K562 (cell line): ENCODE results near the gene OR9G4. TPM values are rescaled to one million over a fixed set of nuclear protein-coding genes. Genes with fewer than 3 reads are reported as not detected.

Experiments
- ERF ChIP-seq: fragments of 450-650 bp; formaldehyde crosslinking; IDR thresholded peaks from 2 replicates; pipeline ENCODE4 v1.4.0; 2020; ENCODE audit warnings: mild to moderate bottlenecking, mixed read lengths
- FOXM1 ChIP-seq, 2 experiments: fragments of 450-650 bp in 1 of 2; sonication (generic) in 1 of 2; formaldehyde crosslinking in 1 of 2; IDR thresholded peaks; 2 replicates each; pipeline versions ENCODE4 v1.6.1 to v1.9.0; 2017 to 2022; ENCODE audit warnings: low read depth in 2 of 2, mild to moderate bottlenecking in 2 of 2, missing genetic modification reagents in 1 of 2, moderate library complexity in 1 of 2
- KAT8 ChIP-seq: fragments of 450-650 bp; IDR thresholded peaks from 2 replicates; pipeline ENCODE4 v1.6.1; 2016; ENCODE audit warnings: low read depth, mild to moderate bottlenecking
- KHSRP ChIP-seq: fragments of 450-650 bp; IDR thresholded peaks from 2 replicates; pipeline ENCODE4 v1.6.1; 2017
- NFYB ChIP-seq: IDR thresholded peaks from 2 replicates; pipeline ENCODE4 v1.6.1; 2011; ENCODE audit warnings: mild to moderate bottlenecking, moderate library complexity; ENCODE audit not compliant: insufficient read length; ENCODE audit errors: extremely low read depth
- PURB ChIP-seq: sonication (generic); formaldehyde crosslinking; IDR thresholded peaks from 2 replicates; pipeline ENCODE4 v1.9.0; 2021; ENCODE audit warnings: low read depth, mild to moderate bottlenecking, missing genetic modification reagents
- RAD21 ChIP-seq, 2 experiments: fragments of 250-450 bp in 1 of 2; fragments of 450-650 bp in 1 of 2; sonication (Bioruptor Pico) in 1 of 2; formaldehyde crosslinking in 1 of 2; IDR thresholded peaks in 1 of 2; conservative IDR thresholded peaks in 1 of 2; 2 replicates each; pipeline versions ENCODE4 v1.4.0 to v1.8.0; 2020 to 2022; ENCODE audit warnings: mild to moderate bottlenecking in 2 of 2, moderate library complexity in 1 of 2
- REST ChIP-seq, 2 experiments: fragments of 450-650 bp; formaldehyde crosslinking in 1 of 2; IDR thresholded peaks; 2 replicates each; pipeline versions ENCODE4 v1.4.0 to v1.6.1; 2014 to 2020; ENCODE audit warnings: mild to moderate bottlenecking in 2 of 2, borderline replicate concordance in 1 of 2, low read depth in 1 of 2
- TEAD1 ChIP-seq, 2 experiments: fragments of 450-650 bp in 1 of 2; sonication (generic) in 1 of 2; formaldehyde crosslinking; IDR thresholded peaks; 2 replicates each; pipeline versions ENCODE4 v1.4.0 to v1.8.0; 2020 to 2022; ENCODE audit warnings: mild to moderate bottlenecking in 2 of 2, missing genetic modification reagents in 1 of 2
- ZNF445 ChIP-seq: fragments of 250-450 bp; sonication (Bioruptor Pico); IDR thresholded peaks from 2 replicates; pipeline ENCODE4 v1.4.0; 2020; ENCODE audit warnings: low read depth, mild to moderate bottlenecking, moderate library complexity
- polyA plus RNA-seq, 8 experiments: library from polyadenylated mRNA; depleted of rRNA in 4 of 8; stranded (reverse) in 5 of 8; unstranded in 3 of 8; fragments of >200 nt; fragmentation: Nextera tagmentation in 2 of 8; fragmentation: Illumina TruSeq in 1 of 8; extraction: Ambion mirVana in 2 of 8; extraction: Trizol in 1 of 8; gene quantifications; 2 replicates each; pipeline versions ENCODE4 v1.2.1 to v1.2.3, GENCODE V29; 2011 to 2014; ENCODE audit warnings: inconsistent platforms in 1 of 8, missing spikeins in 1 of 8
- total RNA-seq, 7 experiments: library from RNA; depleted of rRNA in 6 of 7; stranded (reverse); fragments of >200 nt in 6 of 7; fragmentation: Illumina TruSeq in 2 of 7; extraction: Trizol in 2 of 7; gene quantifications; 2 replicates each; pipeline versions ENCODE4 v1.2.1 to v1.2.3, GENCODE V29; 2011 to 2021; ENCODE audit warnings: low replicate concordance in 1 of 7

The OR9G4 gene
- total and polyA plus RNA-seq, 9 of the 15 experiments (the other 6 are each of a cell fraction or from before 2014, with no cell fraction given), result not detected

DNA sequence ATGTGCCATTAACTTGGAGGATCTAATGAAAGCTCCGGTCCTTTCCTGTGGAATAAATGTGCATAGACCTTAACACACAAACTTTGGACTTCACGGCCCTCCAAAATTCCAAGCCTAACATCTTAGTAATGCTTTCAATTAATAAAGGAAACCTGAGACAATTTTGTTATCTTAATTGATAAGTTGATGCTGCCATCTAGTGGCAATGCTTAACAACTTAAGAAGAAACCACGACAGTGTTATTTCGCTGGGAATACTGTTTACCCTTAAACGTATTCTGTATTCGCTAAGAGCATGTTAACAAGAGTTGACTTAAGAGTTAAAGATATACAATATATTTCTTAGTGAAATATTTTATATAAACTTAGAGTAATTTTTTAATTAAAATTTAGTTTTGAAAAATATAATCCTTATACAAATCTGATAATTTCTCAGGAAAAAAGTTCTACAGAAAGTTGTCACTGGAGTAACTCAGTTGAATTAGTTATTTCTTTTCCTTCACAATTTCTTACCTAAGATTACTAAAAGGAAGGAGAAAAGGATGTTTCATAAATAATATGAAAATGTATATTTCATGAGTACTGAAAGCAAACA lies 35.0 kb upstream of the OR9G4 start (continued):
- TF ChIP-seq REST (IDR thresholded peaks at IDR 0.05; ENCODE audit: borderline replicate concordance) (peak; percentile 38; the same call in 1 of the 2 replicates), REST (CRISPR knock-in tag; IDR thresholded peaks at IDR 0.05; ENCODE audit: low read depth) (no peak), KHSRP (no peak), KAT8 (no peak), ZNF445 (no peak), RAD21 (CRISPR knock-in tag; conservative IDR thresholded peaks at IDR 0.05 in 1 of 2, IDR thresholded peaks at IDR 0.05 in 1 of 2) (peak; percentile 55 to 65), PURB (no peak), NFYB (no peak), FOXM1 (IDR thresholded peaks at IDR 0.05; ENCODE audit: low read depth) (no peak), FOXM1 (CRISPR knock-in tag; IDR thresholded peaks at IDR 0.05; ENCODE audit: low read depth) (no peak), ERF (CRISPR knock-in tag) (no peak), TEAD1 (CRISPR knock-in tag; IDR thresholded peaks at IDR 0.05) (no peak)
- TF ChIP-seq, all 486 proteins: peak for 4
